Measurements from ENCODE around the gene JMY.

The JMY gene

GRCh38 chr5:79202076-79202475, 33.9 kb upstream of the JMY start:
- H3K4me1 ChIP-seq (ENCODE audit: insufficient read depth, low read length, severe bottlenecking) = no peaks in the 10 kb centered on the region
- no peak overlapping the region for H3K4me2 ChIP-seq (ENCODE audit: low read length)
- H3K36me3 ChIP-seq (ENCODE audit: insufficient read depth, low read length) = no peaks in the 10 kb centered on the region
- H3K9me2 ChIP-seq (ENCODE audit: low read depth, low read length) = no peaks in the 10 kb centered on the region
- no peak overlapping the region for H3K4me3 ChIP-seq (ENCODE audit: low read depth, low read length, poor library complexity, severe bottlenecking)
- no peaks in the 10 kb centered on the region for H3F3A ChIP-seq (ENCODE audit: insufficient read depth, low read length)
- no peak overlapping the region for H3K27ac ChIP-seq (ENCODE audit: low read depth, low read length, poor library complexity, severe bottlenecking)
- H3K27me3 ChIP-seq (ENCODE audit: insufficient read depth, low read length) = no peaks in the 10 kb centered on the region
- no peak overlapping the region for H2AFZ ChIP-seq (ENCODE audit: low read length)
- H4K20me1 ChIP-seq (ENCODE audit: insufficient read depth, low read length) = no peaks in the 10 kb centered on the region
- no peak overlapping the region for H3K9ac ChIP-seq (ENCODE audit: low read length)
- H3K9me3 ChIP-seq (ENCODE audit: low read length) = no peaks in the 10 kb centered on the region
- TF ChIP-seq EZH2 (IDR thresholded peaks at IDR 0.05; ENCODE audit: borderline replicate concordance, low read length) (no peak), CTCF (IDR thresholded peaks at IDR 0.05; ENCODE audit: low read length) (no peak)
- H3K79me2 ChIP-seq (ENCODE audit: insufficient read depth, low read length) = no peaks in the 10 kb centered on the region

- Histone ChIP-seq H3K9me3 (ENCODE audit: low read length) (no peaks in the 10 kb centered on the region), H3K9me2 (ENCODE audit: low read depth, low read length) (no peaks in the 10 kb centered on the region), H2AFZ (ENCODE audit: low read length) (no peak overlapping the region), H3K9ac (ENCODE audit: low read length) (no peak overlapping the region), H3K36me3 (ENCODE audit: insufficient read depth, low read length) (no peaks in the 10 kb centered on the region), H3K4me2 (ENCODE audit: low read length) (no peak overlapping the region), H3K4me3 (ENCODE audit: low read depth, low read length, poor library complexity, severe bottlenecking) (no peak overlapping the region), H3K27me3 (ENCODE audit: insufficient read depth, low read length) (no peaks in the 10 kb centered on the region), H3F3A (ENCODE audit: insufficient read depth, low read length) (no peaks in the 10 kb centered on the region), H3K79me2 (ENCODE audit: insufficient read depth, low read length) (no peaks in the 10 kb centered on the region), H4K20me1 (ENCODE audit: insufficient read depth, low read length) (no peaks in the 10 kb centered on the region), H3K27ac (ENCODE audit: low read depth, low read length, poor library complexity, severe bottlenecking) (no peak overlapping the region), H3K4me1 (ENCODE audit: insufficient read depth, low read length, severe bottlenecking) (no peaks in the 10 kb centered on the region)
- TF ChIP-seq EZH2 (IDR thresholded peaks at IDR 0.05; ENCODE audit: borderline replicate concordance, low read length) (no peak), CTCF (IDR thresholded peaks at IDR 0.05; ENCODE audit: low read length) (no peak)
Observed at GRCh38 chr5:79205965-79206364, 30.0 kb upstream of the JMY start.

GRCh38 chr5:79206541-79206940, 29.4 kb upstream of the JMY start:
- Histone ChIP-seq H2AFZ (ENCODE audit: low read length) (no peak overlapping the region), H3K4me1 (ENCODE audit: insufficient read depth, low read length, severe bottlenecking) (no peaks in the 10 kb centered on the region), H4K20me1 (ENCODE audit: insufficient read depth, low read length) (no peaks in the 10 kb centered on the region), H3K9ac (ENCODE audit: low read length) (no peak overlapping the region), H3K4me3 (ENCODE audit: low read depth, low read length, poor library complexity, severe bottlenecking) (no peak overlapping the region), H3K27me3 (ENCODE audit: insufficient read depth, low read length) (no peaks in the 10 kb centered on the region), H3K27ac (ENCODE audit: low read depth, low read length, poor library complexity, severe bottlenecking) (no peak overlapping the region), H3F3A (ENCODE audit: insufficient read depth, low read length) (no peaks in the 10 kb centered on the region), H3K36me3 (ENCODE audit: insufficient read depth, low read length) (no peaks in the 10 kb centered on the region), H3K79me2 (ENCODE audit: insufficient read depth, low read length) (no peaks in the 10 kb centered on the region), H3K9me3 (ENCODE audit: low read length) (no peaks in the 10 kb centered on the region), H3K4me2 (ENCODE audit: low read length) (no peak overlapping the region), H3K9me2 (ENCODE audit: low read depth, low read length) (no peaks in the 10 kb centered on the region)
- TF ChIP-seq CTCF (IDR thresholded peaks at IDR 0.05; ENCODE audit: low read length) = no peak
- no peak for TF ChIP-seq EZH2 (IDR thresholded peaks at IDR 0.05; ENCODE audit: borderline replicate concordance, low read length)
